Stimulated activated naive CD4-positive, alpha-beta T cell treated with Interleukin-2 at 50 U/mL for 16 hours (primary cell): Measurements from ENCODE around the gene USP46.

Source experiments
- DNase-seq: peaks from one replicate; lab custom pipeline; 2025; lab: John Stamatoyannopoulos, UW

The USP46 gene

GRCh38 chr4:52574036-52574435 is 85.1 kb downstream of the USP46 start:
- DNase-seq, result no peak

- DNase-seq, result no peak
These were observed 85.5 kb downstream of the USP46 start for GRCh38 chr4:52573551-52573950.

GRCh38 chr4:52572936-52573485 is 86.1 kb downstream of the USP46 start:
- DNase-seq, result no peak

- DNase-seq, result no peak
These were observed 90.8 kb downstream of the USP46 start for GRCh38 chr4:52568351-52568750.

- DNase-seq, result no peak
These were observed 92.7 kb downstream of the USP46 start for GRCh38 chr4:52566136-52567031.

GRCh38 chr4:52560844-52561280 is 98.2 kb downstream of the USP46 start:
- DNase-seq, result no peak

- DNase-seq, result no peak
These were observed 103.8 kb downstream of the USP46 start for GRCh38 chr4:52555356-52555716.

- DNase-seq, result no peak
These were observed 104.3 kb downstream of the USP46 start for GRCh38 chr4:52554612-52555355.

GRCh38 chr4:52552778-52553177 is 106.3 kb downstream of the USP46 start:
- DNase-seq, result no peak

- no peak for DNase-seq
These were observed 107.6 kb downstream of the USP46 start for GRCh38 chr4:52551487-52551886.

- DNase-seq, result no peak
These were observed 108.9 kb downstream of the USP46 start for GRCh38 chr4:52550186-52550585.

GRCh38 chr4:52548818-52549570 is 110.1 kb downstream of the USP46 start:
- DNase-seq, result no peak

GRCh38 chr4:52546449-52546848 is 112.7 kb downstream of the USP46 start:
- DNase-seq, result no peak

- DNase-seq, result peak; percentile 56
These were observed 113.7 kb downstream of the USP46 start for GRCh38 chr4:52545099-52546069.
